Limb (tissue), 2 donors: ENCODE data around the gene NFIA.

ENCODE experiments used
- DNase-seq, 2 donors: peaks; one replicate each; pipeline ENCODE4 v3.0.0-alpha.2; 2016; ENCODE audit errors: extremely low spot score in 2 of 2

NFIA gene

GRCh38 chr1:61391730-61392129 is 309.4 kb downstream of the NFIA start:
- DNase-seq: no peak

DNA sequence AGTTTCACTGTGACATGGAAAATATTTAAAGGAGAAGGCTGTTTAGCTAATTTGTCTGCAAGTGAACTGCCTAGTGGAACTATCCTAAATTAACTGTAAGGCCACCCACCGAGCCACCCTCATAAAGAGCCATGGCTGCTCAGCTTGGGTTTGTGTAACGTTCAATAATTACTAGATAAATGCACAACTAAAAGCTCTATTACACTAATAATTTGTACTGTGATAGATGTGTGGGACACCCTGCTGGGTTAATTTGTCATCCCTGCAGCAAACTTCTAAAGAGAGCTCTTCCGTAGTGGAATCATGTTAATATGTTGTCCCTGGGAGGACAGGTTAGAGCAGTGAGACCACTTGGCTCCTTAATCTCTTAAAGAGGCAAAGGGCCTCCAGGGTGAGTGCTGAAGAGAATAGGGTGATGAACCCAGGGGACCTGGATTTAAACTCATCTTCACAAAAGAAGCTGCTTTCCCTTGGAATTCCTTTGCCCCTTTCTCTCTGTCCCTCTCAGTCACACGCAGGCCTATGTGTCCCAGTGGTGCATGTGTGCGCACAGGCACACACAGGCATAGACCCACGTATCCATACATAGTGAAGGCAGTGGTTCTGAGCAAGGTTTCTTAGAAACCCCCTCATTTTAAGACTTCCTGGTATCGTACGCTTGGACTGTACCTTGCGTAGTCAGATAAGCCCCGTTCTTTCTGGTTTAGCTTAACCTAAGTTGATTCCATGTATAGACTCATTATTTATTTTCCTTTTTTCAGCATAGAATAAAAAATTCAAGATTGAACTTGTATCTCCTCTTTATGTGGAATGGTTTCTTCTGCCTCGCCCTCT is 310.3 kb downstream of the NFIA start:
- DNase-seq: no peak

- no peak for DNase-seq
Observed at GRCh38 chr1:61393575-61393974, 311.2 kb downstream of the NFIA start.

- DNase-seq: peak in 1 of 2 donors; percentile 68
Observed at GRCh38 chr1:61395146-61395800, 312.9 kb downstream of the NFIA start.

DNA sequence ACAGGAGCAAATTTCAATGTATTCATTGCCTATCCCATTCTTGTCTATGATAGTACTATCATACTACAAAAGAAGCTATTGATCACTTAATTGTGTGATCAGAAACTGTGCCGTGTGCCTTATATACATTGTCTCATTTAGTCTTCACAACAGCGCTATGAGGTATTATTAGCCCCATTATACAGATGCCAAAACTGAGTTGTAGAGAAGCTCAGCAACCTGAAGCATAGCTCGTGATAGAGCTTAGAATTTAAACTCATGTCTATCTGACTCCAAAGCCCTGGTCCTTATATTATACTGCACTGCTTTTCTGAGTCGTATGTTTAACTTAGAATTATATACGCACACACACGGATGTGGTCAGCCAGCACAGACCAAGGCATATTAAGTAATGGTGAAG is 315.1 kb downstream of the NFIA start:
- DNase-seq: no peak

DNA sequence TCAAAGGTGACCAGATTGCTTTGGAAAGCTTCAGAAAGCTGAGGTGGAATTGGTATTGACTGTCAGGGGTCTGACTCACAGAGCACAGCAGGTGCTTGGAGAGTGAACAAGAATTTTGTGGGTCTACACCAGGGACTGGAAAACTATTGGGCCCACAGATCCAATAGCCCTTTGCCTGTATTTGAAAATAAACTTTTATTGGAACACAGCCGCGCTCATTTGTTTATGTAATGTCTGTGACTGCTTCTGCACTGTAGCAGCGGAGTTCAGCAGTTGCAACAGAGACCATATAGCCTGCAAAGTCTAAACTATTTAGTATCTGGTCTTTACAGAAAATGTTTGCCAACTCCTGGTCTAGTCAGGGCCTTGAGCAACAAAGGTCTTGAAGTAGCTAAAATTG is 315.6 kb downstream of the NFIA start:
- DNase-seq: no peak

DNA sequence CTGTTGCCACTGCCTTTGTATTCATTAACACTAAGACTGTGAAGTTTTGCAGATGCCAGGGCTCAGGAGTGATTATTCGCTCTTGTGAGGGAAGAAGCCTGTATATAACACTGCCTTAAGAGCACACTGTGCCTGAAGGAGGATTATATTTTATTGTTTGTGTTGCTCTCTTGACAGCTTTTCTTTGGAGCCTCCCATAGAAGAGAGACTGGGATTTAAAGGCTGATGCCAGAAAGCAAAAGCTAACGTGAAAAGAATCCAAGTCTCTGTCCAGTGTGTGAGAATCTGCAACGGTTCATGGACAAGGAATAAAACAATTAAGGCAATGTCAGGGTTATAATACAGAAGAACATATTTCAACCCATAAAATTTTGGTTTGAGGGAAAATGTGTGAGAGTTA is 316.8 kb downstream of the NFIA start:
- peak in 1 of 2 donors; percentile 40 for DNase-seq

GRCh38 chr1:61400131-61400770 is 317.9 kb downstream of the NFIA start:
- no peak for DNase-seq

DNA sequence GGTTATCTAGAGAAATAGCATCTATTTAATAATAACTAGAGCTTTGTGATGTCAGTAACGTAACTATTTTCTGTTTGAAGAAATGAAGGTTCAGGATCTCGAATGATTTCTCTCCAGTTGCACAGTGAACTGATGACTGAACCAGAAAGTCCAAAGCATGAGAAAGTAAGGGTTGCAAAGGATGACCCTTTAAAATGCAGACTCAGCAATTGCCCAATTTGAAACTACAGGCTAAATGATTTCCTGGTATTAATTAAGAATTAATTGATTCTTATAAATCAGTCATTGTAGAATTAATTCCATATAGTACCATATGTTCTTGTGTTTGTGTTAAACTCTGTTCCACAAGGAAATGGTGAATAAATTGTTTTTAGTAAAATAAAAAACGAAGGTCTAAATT is 318.6 kb downstream of the NFIA start:
- no peak for DNase-seq

DNA sequence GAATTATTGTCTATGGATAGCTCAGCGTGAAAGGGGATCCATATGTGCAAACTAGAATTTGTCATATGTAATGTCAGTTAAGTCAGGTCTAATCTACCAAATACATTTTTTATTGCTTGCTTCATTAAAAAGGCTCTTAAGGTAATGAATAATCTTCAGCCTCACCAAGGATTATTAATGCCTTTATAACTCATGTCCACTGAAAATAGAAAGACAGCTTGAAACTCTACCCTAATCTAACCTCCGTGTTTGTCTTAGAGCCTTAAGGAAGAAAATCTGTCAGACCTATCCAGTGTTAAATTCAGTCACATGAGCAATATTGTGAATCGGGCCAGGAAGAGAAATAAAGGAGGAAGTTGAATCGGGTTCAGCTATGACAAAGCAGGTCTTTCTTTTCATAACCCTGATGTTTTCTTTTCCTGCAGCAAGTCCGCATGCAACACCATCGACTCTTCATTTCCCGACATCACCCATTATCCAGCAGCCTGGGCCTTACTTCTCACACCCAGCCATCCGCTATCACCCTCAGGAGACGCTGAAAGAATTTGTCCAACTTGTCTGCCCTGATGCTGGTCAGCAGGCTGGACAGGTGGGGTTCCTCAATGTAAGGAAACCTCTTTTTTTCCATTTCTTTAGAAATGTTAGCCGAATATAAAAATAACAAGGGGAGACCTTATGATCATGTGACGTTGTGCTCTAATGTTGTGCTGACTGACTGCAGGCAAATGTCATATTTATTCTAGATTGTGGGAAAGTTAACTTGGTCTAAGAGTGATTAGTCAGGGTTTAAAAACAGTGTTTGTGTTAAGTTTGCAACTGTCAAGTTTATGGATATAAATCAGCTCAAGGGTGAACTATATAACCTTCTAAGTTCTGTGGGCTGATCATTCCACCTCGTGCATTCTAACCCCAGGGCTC is 321.6 kb downstream of the NFIA start:
- DNase-seq: no peak

DNA sequence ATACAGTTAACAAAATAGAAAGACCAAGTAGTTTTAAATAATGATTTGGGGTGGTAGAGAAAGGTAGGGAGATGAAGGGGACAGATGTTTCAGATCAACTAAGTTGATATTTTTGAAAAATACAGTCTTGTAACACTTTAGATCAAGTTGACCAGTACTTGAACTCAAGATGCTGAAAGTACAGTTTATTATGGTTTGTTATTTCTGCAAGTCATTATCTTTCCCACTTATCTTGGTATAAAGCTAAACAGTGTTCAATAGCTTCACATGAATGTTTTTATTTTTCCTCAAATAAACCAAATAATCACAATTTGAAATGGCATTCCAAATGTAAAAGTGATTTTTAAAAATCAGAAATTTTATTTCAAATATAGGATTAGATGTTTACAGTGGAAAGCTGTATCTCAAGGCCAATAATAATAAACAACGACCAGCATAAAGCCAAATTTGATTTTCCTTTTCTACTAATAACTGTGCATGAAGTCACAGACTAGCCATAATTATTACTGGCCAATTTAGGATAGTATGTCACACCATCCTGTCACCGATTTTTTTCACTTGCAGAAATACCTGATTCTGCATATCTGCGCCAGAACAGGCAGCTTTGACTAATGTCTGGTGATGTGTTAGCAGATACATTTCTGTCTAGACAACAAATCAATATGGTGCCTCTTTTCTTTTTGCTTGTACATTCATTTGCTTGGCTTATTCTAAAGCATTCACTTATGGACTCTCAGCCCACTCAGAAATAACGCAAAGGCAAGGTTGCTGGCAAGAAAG is 322.4 kb downstream of the NFIA start:
- no peak for DNase-seq

- DNase-seq: no peak
Observed at GRCh38 chr1:61406467-61406866, 324.1 kb downstream of the NFIA start.

DNA sequence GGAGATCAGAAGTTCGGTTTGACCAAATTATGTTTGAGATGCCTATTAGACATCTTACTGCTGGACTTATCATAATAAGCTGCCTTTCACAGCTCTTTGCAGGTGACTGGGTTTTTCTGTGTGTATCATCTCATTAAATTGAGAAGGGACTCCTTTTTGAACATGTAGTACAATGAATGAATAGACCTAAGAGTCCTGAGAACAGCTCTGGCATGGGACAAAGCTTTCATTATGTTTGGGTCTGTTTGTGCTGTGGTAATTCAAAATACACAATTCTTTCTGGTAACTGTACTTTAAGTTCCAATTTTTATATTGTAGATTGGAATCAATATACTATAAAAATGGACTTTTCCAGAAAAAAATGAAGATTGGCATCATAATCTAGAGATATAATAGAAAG is 330.2 kb downstream of the NFIA start:
- DNase-seq: no peak

DNA sequence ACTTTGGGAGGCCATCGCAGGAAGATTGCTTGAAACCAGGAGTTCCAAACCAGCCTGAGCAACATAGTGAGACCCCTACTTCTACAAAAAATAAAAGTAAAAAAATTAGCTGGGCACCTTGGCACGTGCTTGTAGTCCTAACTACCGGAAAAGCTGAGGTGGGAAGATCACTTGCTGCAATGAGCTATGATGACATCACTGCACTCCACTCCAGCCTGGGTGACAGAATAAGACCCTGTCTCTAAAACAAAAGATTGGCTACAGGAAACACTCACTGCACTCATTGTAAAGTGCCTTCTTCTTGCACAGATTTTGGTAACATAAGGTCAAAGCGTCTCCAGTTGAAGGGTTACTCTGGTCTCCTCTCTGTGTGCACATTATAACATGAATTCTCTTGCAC is 336.8 kb downstream of the NFIA start:
- no peak for DNase-seq

DNA sequence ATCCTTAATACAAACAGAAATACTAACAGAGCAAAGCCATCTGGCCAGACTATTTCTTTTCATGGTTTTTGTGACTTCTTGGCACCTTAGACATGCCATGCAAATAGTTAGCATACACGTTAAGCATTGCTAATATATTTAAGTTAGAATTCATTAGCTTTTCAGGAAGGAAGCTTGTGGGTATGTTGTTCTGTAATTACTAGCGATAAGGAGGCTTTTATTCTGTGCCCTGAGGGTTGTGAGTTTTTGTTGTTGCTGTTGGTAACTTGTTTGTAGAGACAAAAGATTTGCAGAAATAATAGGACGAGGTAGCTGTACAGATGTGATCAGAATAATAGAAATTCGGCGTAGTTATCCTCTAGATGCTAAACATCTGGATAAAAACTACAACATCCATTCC is 337.3 kb downstream of the NFIA start:
- no peak for DNase-seq

DNA sequence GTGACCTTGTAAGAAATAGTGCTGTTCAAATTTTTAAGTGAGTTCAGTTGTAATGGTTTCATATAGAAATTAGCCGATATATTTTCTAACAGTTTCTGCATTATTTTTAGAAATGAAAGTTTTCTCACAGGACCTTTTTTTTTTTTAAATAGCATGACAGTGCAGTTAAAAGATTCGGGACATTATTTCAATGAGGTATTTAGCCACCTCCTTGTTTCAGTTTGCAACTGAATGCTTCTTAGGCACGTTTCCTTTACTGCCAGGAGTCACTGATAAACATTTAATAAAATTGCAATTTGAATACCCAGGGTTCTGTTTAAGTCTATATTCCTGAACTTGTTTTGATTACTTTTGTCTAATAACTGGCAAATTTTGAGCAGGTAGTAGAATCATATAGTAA is 337.9 kb downstream of the NFIA start:
- no peak for DNase-seq

- no peak for DNase-seq
Observed at GRCh38 chr1:61420909-61421835, 338.8 kb downstream of the NFIA start.

GRCh38 chr1:61423643-61424042 is 341.3 kb downstream of the NFIA start:
- no peak for DNase-seq

GRCh38 chr1:61424382-61424781 is 342.0 kb downstream of the NFIA start:
- no peak for DNase-seq

DNA sequence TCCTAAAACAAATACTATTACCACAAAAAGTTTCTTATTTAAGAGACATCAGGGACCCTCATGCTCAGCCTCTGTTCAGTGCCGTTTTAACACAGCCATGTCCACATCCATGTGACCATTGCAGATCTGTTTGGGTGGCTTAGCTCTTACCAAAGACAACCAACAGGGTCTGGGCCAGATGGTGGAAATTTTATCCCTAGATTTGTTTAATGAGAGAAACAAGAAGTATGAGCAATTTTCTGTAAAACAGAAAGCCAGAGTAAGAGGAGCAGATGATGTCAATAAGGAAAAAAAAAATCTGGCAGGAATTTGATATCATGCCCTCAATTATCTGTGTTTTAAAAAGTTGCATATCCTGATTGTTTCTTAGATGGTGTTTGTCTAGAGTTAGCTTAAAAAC is 342.7 kb downstream of the NFIA start:
- DNase-seq: no peak
